Measurements from ENCODE around the gene ALDH1B1. TPM values are rescaled to one million over a fixed set of nuclear protein-coding genes. Genes with fewer than 3 reads are reported as not detected.
A peak's percentile ranks its signal among the peaks of the same experiment; 100 is the strongest.

The ALDH1B1 gene
- total and polyA plus RNA-seq, 9 of the 15 experiments (the other 6 are each of a cell fraction or from before 2014, with no cell fraction given), result 8.6 to 46.5 (median 30.8) TPM

DNA sequence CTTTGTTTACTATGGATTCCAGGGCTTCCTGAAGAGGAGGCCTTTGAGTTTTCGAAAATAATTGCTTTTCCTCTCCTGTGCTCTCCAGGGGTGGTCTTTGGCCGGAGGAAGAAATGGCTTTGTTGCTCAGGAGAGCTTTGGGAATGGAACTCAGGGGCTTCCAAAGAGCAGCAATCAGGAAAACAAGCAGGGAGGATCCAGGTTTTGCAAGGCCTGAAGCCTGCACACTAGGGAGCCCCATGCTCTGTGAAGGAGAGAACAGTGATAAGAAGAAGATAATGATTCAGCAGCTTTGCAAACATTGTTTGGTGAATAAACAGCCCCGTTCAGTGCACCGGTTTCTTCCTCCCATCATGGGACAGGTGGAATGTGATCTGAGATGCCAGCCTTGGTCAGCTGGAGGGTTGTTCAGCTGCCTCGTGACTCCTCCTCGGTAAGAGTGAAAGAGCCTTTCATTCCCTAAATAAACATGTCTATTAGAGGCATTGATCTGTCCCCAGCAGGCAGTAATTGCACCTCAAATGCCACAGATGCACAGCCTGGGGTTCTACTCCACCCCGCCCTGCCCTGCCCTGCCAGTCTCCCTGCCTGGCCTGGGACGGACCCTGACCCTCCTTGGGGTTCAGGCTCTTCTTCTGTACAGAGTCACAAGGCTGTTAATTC lies 11.5 kb upstream of the ALDH1B1 start (continued):
- TF ChIP-seq ZNF174 (CRISPR knock-in tag; IDR thresholded peaks at IDR 0.05) (no peak), MAZ (CRISPR knock-in tag; conservative IDR thresholded peaks at IDR 0.05 in 1 of 2, IDR thresholded peaks at IDR 0.05 in 1 of 2) (peak in 1 of 2 experiments; percentile 34; a peak in 2 of 4 replicates), MGA (IDR thresholded peaks at IDR 0.05) (peak; percentile 60; the same call in 1 of the 2 replicates), TCF15 (CRISPR knock-in tag; IDR thresholded peaks at IDR 0.05) (peak; percentile 7; the same call in 1 of the 2 replicates), TRIM28 (IDR thresholded peaks at IDR 0.05) (no peak), EP300 (IDR thresholded peaks at IDR 0.05; ENCODE audit: low read length) (peak; percentile 28; the same call in 1 of the 2 replicates), VEZF1 (CRISPR knock-in tag; IDR thresholded peaks at IDR 0.05) (peak; percentile 33; the same call in 1 of the 2 replicates), CCNT2 (IDR thresholded peaks at IDR 0.05; ENCODE audit: borderline replicate concordance, extremely low read depth, insufficient read length, low read depth, low read length) (peak; percentile 18), TEAD1 (CRISPR knock-in tag; IDR thresholded peaks at IDR 0.05) (peak in 1 of 2 experiments; percentile 23; a peak in 1 of 4 replicates), FOSL1 (tag; conservative IDR thresholded peaks at IDR 0.05) (0 out of 2 replicates have a peak, but pooled peaks have one; percentile 29), L3MBTL2 (IDR thresholded peaks at IDR 0.05) (peak; percentile 94), MYC (IDR thresholded peaks at IDR 0.05; ENCODE audit: low read depth, low read length) (peak; percentile 50; the same call in 1 of the 2 replicates), MYC (CRISPR knock-in tag; IDR thresholded peaks at IDR 0.05; ENCODE audit: borderline replicate concordance, low read depth) (no peak)
